SK-N-SH (cell line): ENCODE results near the gene RAD51B. TPM values are rescaled to one million over a fixed set of nuclear protein-coding genes. Genes with fewer than 3 reads are reported as not detected.
A peak's percentile ranks its signal among the peaks of the same experiment; 100 is the strongest.

Source experiments
- CTCF ChIA-PET: fragments of 300-600, 350-600 bp; formaldehyde crosslinking; extraction: SDS; loops from one replicate; lab custom pipeline; 2021; lab: Yijun Ruan, JAX
- POLR2A ChIA-PET: fragments of 350-600 bp; sonication (Branson Sonifier 250); formaldehyde crosslinking; extraction: SDS; loops from one replicate; lab custom pipeline; 2020; ENCODE audit warnings: antibody characterized with exemption, inconsistent platforms; lab: Yijun Ruan, JAX
- DNase-seq: peaks from one replicate; pipeline ENCODE4 v3.0.0; 2012
- H2AFZ ChIP-seq: fragments of 200-600 bp; sonication (generic); 2 replicates; pipeline ENCODE4 v1.8.1; 2016; ENCODE audit warnings: antibody characterized with exemption, mild to moderate bottlenecking, low read depth
- H3F3A ChIP-seq: fragments of 200-600 bp; sonication (generic); replicated peaks from 2 replicates; pipeline ENCODE3; 2016; ENCODE audit warnings: antibody characterized with exemption, mild to moderate bottlenecking; ENCODE audit not compliant: insufficient read depth
- H3K27ac ChIP-seq, 2 experiments: fragments of 200-500 bp in 1 of 2; fragments of 200-600 bp in 1 of 2; sonication (Bioruptor generic) in 1 of 2; sonication (generic), shearing (Covaris generic) in 1 of 2; 2 replicates each; pipeline versions ENCODE4 v1.5.1 to v1.6.1; 2014 to 2016; ENCODE audit warnings: low read depth in 2 of 2, inconsistent platforms in 1 of 2, low read length in 1 of 2, mild to moderate bottlenecking in 1 of 2, mixed read lengths in 1 of 2
- H3K27me3 ChIP-seq: fragments of 200-600 bp; sonication (generic), shearing (Covaris generic); 2 replicates; pipeline ENCODE4 v1.6.1; 2016; ENCODE audit warnings: mixed run types; ENCODE audit not compliant: insufficient read depth
- H3K36me3 ChIP-seq, 2 experiments: fragments of 200-500 bp in 1 of 2; fragments of 200-600 bp in 1 of 2; sonication (Bioruptor generic) in 1 of 2; sonication (generic) in 1 of 2; replicated peaks in 1 of 2; 2 replicates each; pipeline versions ENCODE3 to v1.5.1; 2014 to 2016; ENCODE audit warnings: low read length in 1 of 2, mild to moderate bottlenecking in 1 of 2; ENCODE audit not compliant: insufficient read depth in 2 of 2, control insufficient read depth in 1 of 2
- H3K4me1 ChIP-seq, 2 experiments: fragments of 200-500 bp in 1 of 2; fragments of 200-600 bp in 1 of 2; sonication (Bioruptor generic) in 1 of 2; sonication (generic), shearing (Covaris generic) in 1 of 2; 2 replicates each; pipeline versions ENCODE4 v1.5.1 to v1.6.1; 2014 to 2016; ENCODE audit warnings: low read depth in 1 of 2, low read length in 1 of 2, mixed run types in 1 of 2; ENCODE audit not compliant: insufficient read depth in 2 of 2, control insufficient read depth in 1 of 2
- H3K4me2 ChIP-seq: fragments of 200-600 bp; sonication (generic), shearing (Covaris generic); 2 replicates; pipeline ENCODE4 v1.6.1; 2017; ENCODE audit warnings: mixed run types
- H3K4me3 ChIP-seq, 2 experiments: fragments of 200-500 bp in 1 of 2; fragments of 200-600 bp in 1 of 2; sonication (Bioruptor generic) in 1 of 2; sonication (generic), shearing (Covaris generic) in 1 of 2; 2 replicates each; pipeline versions ENCODE4 v1.5.1 to v1.8.1; 2014 to 2016; ENCODE audit warnings: low read depth in 2 of 2, inconsistent platforms in 1 of 2, low read length in 1 of 2, mild to moderate bottlenecking in 1 of 2, mixed read lengths in 1 of 2, moderate library complexity in 1 of 2
- H3K79me2 ChIP-seq: fragments of 200-600 bp; sonication (generic); 2 replicates; pipeline ENCODE4 v1.8.1; 2017; ENCODE audit warnings: mild to moderate bottlenecking; ENCODE audit not compliant: insufficient read depth
- H3K9ac ChIP-seq: fragments of 200-600 bp; sonication (generic); 2 replicates; pipeline ENCODE4 v1.6.1; 2017; ENCODE audit warnings: mixed run types
- H3K9me2 ChIP-seq: fragments of 200-600 bp; sonication (generic); 2 replicates; pipeline ENCODE4 v1.6.1; 2017; ENCODE audit warnings: mixed run types
- H3K9me3 ChIP-seq: fragments of 200-600 bp; sonication (generic); 2 replicates; pipeline ENCODE4 v1.6.1; 2017; ENCODE audit warnings: mixed run types, mild to moderate bottlenecking, moderate library complexity
- H4K20me1 ChIP-seq: fragments of 200-600 bp; sonication (generic); 2 replicates; pipeline ENCODE4 v1.6.1; 2017; ENCODE audit warnings: mild to moderate bottlenecking, mixed run types; ENCODE audit not compliant: insufficient read depth
- CHD2 ChIP-seq: fragments of 150-350 bp; IDR thresholded peaks from 2 replicates; pipeline ENCODE4 v1.6.1; 2018; ENCODE audit warnings: low read length; ENCODE audit not compliant: partially characterized antibody
- ELF1 ChIP-seq: IDR thresholded peaks from 2 replicates; pipeline ENCODE4 v1.4.0; 2012
- EP300 ChIP-seq, 2 experiments: IDR thresholded peaks; 2 replicates each; pipeline versions ENCODE4 v1.4.0 to v1.6.1; 2012; ENCODE audit warnings: borderline replicate concordance in 1 of 2, low read depth in 1 of 2, low read length in 1 of 2
- GABPA ChIP-seq: IDR thresholded peaks from 2 replicates; pipeline ENCODE4 v1.4.0; 2012; ENCODE audit warnings: low read depth, mild to moderate bottlenecking
- GATA2 ChIP-seq: sonication (generic); formaldehyde crosslinking; IDR thresholded peaks from 2 replicates; pipeline ENCODE4 v1.5.0; 2020; ENCODE audit warnings: mild to moderate bottlenecking, missing genetic modification reagents
- IRF3 ChIP-seq: fragments of 150-350 bp; IDR thresholded peaks from 2 replicates; pipeline ENCODE4 v1.6.1; 2016; ENCODE audit warnings: mild to moderate bottlenecking, low read depth, low read length
- MXI1 ChIP-seq: IDR thresholded peaks from 2 replicates; pipeline ENCODE4 v1.6.1; 2012; ENCODE audit warnings: mild to moderate bottlenecking, low read depth, low read length, improper control_type of control experiment
- NRF1 ChIP-seq: IDR thresholded peaks from 2 replicates; pipeline ENCODE4 v1.6.1; 2012; ENCODE audit warnings: low read depth, mild to moderate bottlenecking, low read length
- PBX3 ChIP-seq: IDR thresholded peaks from 2 replicates; pipeline ENCODE4; 2012
- RAD21 ChIP-seq: IDR thresholded peaks from 2 replicates; pipeline ENCODE4 v1.6.1; 2012; ENCODE audit warnings: mild to moderate bottlenecking, low read length
- RFX5 ChIP-seq: IDR thresholded peaks from 2 replicates; pipeline ENCODE4 v1.6.1; 2012; ENCODE audit warnings: mild to moderate bottlenecking, improper control_type of control experiment, low read length
- RXRA ChIP-seq: IDR thresholded peaks from 2 replicates; pipeline ENCODE4 v1.4.0; 2012; ENCODE audit warnings: low read depth, mild to moderate bottlenecking, borderline replicate concordance
- SIN3A ChIP-seq: IDR thresholded peaks from 2 replicates; pipeline ENCODE4 v1.6.1; 2012; ENCODE audit warnings: low read depth, mild to moderate bottlenecking, low read length, moderate library complexity, borderline replicate concordance
- TAF1 ChIP-seq: IDR thresholded peaks from 2 replicates; pipeline ENCODE4 v1.6.1; 2012; ENCODE audit warnings: low read depth, mild to moderate bottlenecking, low read length, moderate library complexity, borderline replicate concordance
- USF1 ChIP-seq: IDR thresholded peaks from 2 replicates; pipeline ENCODE4 v1.4.0; 2012; ENCODE audit warnings: low read depth, borderline replicate concordance
- ZBTB33 ChIP-seq: IDR thresholded peaks from 2 replicates; pipeline ENCODE4 v1.4.0; 2012; ENCODE audit warnings: low read depth, borderline replicate concordance
- WGBS: methylation state at CpG from one replicate; pipeline ENCODE4 v1.1.6; 2017; ENCODE audit warnings: low lambda C conversion rate; 5-methylcytosine and 5-hydroxymethylcytosine counted together
- polyA plus RNA-seq, 3 experiments: library from polyadenylated mRNA; depleted of rRNA; stranded (reverse); fragments of >200 nt; gene quantifications; 2 replicates each; pipeline ENCODE4 v1.2.3, GENCODE V29; 2012
- TF ChIP-seq, protein P1 (sequence below): IDR thresholded peaks from 2 replicates; pipeline ENCODE4 v1.4.0; 2012; ENCODE audit warnings: low read depth

RAD51B gene
- polyA plus RNA-seq, 1 of the 3 experiments (the other 2 are of a cell fraction), result 6.0 TPM

GRCh38 chr14:68586896-68587751 is 767.5 kb downstream of the RAD51B start:
- CTCF ChIA-PET, result interaction anchor here (1.4 to 2.7 kb wide), 2 partner anchors 68 to 202 kb away, joined by 3 to 12 read pairs; no protein-coding TSS in a partner anchor
- H3K9ac ChIP-seq, result no peak overlapping the region

DNA sequence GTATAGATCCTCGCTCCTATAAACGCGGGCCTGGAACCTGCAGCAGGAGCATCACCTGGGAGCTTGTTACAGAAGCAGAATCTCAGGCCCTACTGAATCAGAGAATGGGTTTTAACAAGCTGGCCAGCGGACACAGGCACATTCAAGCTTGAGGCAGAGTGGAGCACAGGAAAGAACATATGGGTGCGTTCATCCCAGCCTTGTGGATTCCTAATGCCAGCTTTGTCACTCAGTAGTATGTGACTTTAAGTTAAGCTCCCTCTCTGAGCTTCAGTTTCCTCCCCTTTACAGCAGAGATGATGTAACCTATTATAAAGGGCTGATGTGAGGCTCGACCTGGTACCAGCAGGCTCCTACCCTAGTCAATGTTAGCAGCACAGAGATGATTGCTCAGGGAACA is 768.4 kb downstream of the RAD51B start:
- peaks cover 3% of the 10 kb centered on the region for H3F3A ChIP-seq
- no peaks in the 10 kb centered on the region for H3K9me3 ChIP-seq
- peak overlapping the region; percentile 26 to 59; a peak in 2 of 4 replicates for H3K27ac ChIP-seq
- CTCF ChIA-PET, result interaction anchor here (2.7 kb wide), 1 partner anchor 201 kb away, joined by 12 read pairs; no protein-coding TSS in a partner anchor
- no peaks in the 10 kb centered on the region for H3K79me2 ChIP-seq
- POLR2A ChIA-PET, result no interaction called here
- no peak overlapping the region for H3K9ac ChIP-seq
- H3K4me2 ChIP-seq, result no peak overlapping the region
- H3K4me1 ChIP-seq, result peaks cover 47 to 56% of the 10 kb centered on the region in 2 experiments
- 89% methylated on average over 5 of the region's 6 CpGs for WGBS
- H2AFZ ChIP-seq, result no peak overlapping the region
- H3K9me2 ChIP-seq, result no peaks in the 10 kb centered on the region
- H3K36me3 ChIP-seq, result no peaks in the 10 kb centered on the region
- no peaks in the 10 kb centered on the region for H3K27me3 ChIP-seq
- H3K4me3 ChIP-seq, result no peak overlapping the region
- DNase-seq, result no peak
- no peaks in the 10 kb centered on the region for H4K20me1 ChIP-seq
- TF ChIP-seq ELF1 (no peak), TAF1 (no peak), EP300 (IDR thresholded peaks at IDR 0.05; ENCODE audit: borderline replicate concordance in 1 of 2, low read depth in 1 of 2, low read length in 1 of 2) (no peak), CHD2 (no peak), GABPA (no peak), MXI1 (no peak), GATA2 (CRISPR knock-in tag) (no peak), USF1 (no peak), NRF1 (no peak), SIN3A (no peak), IRF3 (no peak)
- TF ChIP-seq, protein P1, sequence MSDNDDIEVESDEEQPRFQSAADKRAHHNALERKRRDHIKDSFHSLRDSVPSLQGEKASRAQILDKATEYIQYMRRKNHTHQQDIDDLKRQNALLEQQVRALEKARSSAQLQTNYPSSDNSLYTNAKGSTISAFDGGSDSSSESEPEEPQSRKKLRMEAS, result no peak

More at GRCh38 chr14:68586896-68587751, 767.5 kb downstream of the RAD51B start:
- 88% methylated on average over 13 of the region's 13 CpGs for WGBS
- Histone ChIP-seq H3K4me2 (no peak overlapping the region), H4K20me1 (no peaks in the 10 kb centered on the region), H3F3A (peaks cover 3% of the 10 kb centered on the region), H2AFZ (no peak overlapping the region), H3K4me1 (peaks cover 47 to 56% of the 10 kb centered on the region in 2 experiments), H3K36me3 (no peaks in the 10 kb centered on the region), H3K79me2 (no peaks in the 10 kb centered on the region)
- POLR2A ChIA-PET, result no interaction called here
- TF ChIP-seq RFX5 (no peak), PBX3 (no peak), RAD21 (no peak), ZBTB33 (no peak), RXRA (no peak)
- TF ChIP-seq, all 33 proteins: peak for 0
- H3K27me3 ChIP-seq, result no peaks in the 10 kb centered on the region
- no peaks in the 10 kb centered on the region for H3K9me2 ChIP-seq
- peak overlapping the region; percentile 26 to 59; a peak in 3 of 4 replicates for H3K27ac ChIP-seq
- DNase-seq, result no peak
- H3K4me3 ChIP-seq, result no peak overlapping the region
- no peaks in the 10 kb centered on the region for H3K9me3 ChIP-seq
